ENCODE measurements around the gene MINK1.

The MINK1 gene

DNA sequence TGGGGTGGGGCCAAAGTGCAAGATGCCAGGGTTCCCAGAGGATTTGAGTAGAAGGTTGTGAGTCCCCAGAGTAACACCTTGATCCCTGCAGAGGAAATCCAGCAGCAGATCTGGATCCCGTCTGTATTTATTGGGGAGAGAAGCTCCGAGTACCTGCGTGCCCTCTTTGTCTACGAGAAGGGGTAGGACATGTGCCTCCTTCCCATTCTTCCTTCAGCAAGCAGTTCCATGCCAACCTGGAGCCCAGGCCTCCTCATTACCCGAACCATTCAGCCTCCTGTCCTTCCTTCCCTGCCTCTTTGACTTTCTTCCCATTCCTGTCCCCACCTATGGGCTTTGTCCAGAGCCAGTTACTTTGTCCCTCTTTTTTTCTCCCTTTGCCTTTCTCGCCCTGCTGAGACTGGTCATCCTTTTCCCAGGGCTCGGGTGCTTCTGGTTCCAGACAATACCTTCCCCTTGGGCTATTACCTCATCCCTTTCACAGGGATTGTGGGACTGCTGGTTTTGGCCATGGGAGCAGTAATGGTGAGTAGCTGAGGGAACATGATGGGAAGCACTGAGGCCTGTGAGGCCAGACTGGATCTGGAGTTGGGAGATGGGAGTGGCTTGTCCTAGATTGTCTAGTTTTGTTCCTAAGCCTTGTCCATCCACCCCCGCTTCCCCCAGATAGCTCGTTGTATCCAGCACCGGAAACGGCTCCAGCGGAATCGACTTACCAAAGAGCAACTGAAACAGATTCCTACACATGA is 109.8 kb downstream of the MINK1 start:
- CTCF ChIA-PET = interaction anchor here (1.4 kb wide), 1 partner anchor 10 kb away, joined by 3 read pairs; no protein-coding TSS in a partner anchor
- POLR2A ChIA-PET = interaction anchor here (0.6 to 0.8 kb wide), 2 partner anchors 25 to 1157 kb away, joined by 3 to 5 read pairs; partner anchors contain the start of gene SPAG7
- TF ChIP-seq CTCF (IDR thresholded peaks at IDR 0.05; ENCODE audit: control extremely low read depth, extremely low read depth, low read depth, missing control alignments) = no peak
- no peak for DNase-seq (ENCODE audit: extremely low spot score)

- ChIA-PET POLR2A (interaction anchor here (1.1 kb wide), 1 partner anchor 23 kb away, joined by 6 read pairs; the partner anchor contains the start of gene SPAG7), CTCF (no interaction called here)
- TF ChIP-seq CTCF (IDR thresholded peaks at IDR 0.05; ENCODE audit: control extremely low read depth, extremely low read depth, low read depth, missing control alignments) = no peak
- no peak for DNase-seq (ENCODE audit: extremely low spot score)
Measured at GRCh38 chr17:4944163-4944553, 111.0 kb downstream of the MINK1 start.

DNA sequence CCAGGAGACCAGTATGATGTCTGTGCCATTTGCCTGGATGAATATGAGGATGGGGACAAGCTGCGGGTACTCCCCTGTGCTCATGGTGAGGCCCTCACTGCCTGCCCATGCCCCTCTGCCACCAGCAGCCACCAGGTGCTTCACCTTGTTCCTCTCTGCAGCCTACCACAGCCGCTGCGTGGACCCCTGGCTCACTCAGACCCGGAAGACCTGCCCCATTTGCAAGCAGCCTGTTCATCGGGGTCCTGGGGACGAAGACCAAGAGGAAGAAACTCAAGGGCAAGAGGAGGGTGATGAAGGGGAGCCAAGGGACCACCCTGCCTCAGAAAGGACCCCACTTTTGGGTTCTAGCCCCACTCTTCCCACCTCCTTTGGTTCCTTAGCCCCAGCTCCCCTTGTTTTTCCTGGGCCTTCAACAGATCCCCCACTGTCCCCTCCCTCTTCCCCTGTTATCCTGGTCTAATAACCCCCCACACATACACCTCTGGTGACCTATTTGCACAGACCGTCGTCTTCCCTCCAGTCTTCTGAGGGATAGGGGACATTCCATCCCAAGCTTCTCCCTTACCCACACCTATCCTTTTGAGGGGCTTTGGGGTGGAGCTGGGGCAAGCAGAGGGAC is 111.5 kb downstream of the MINK1 start:
- ChIA-PET POLR2A (interaction anchor here (1.1 kb wide), 1 partner anchor 23 kb away, joined by 6 read pairs; the partner anchor contains the start of gene SPAG7), CTCF (interaction anchor here (1.1 kb wide), 1 partner anchor 86 kb away, joined by 3 read pairs; no protein-coding TSS in a partner anchor)
- no peak for DNase-seq (ENCODE audit: extremely low spot score)
- TF ChIP-seq CTCF (IDR thresholded peaks at IDR 0.05; ENCODE audit: control extremely low read depth, extremely low read depth, low read depth, missing control alignments) = no peak

DNA sequence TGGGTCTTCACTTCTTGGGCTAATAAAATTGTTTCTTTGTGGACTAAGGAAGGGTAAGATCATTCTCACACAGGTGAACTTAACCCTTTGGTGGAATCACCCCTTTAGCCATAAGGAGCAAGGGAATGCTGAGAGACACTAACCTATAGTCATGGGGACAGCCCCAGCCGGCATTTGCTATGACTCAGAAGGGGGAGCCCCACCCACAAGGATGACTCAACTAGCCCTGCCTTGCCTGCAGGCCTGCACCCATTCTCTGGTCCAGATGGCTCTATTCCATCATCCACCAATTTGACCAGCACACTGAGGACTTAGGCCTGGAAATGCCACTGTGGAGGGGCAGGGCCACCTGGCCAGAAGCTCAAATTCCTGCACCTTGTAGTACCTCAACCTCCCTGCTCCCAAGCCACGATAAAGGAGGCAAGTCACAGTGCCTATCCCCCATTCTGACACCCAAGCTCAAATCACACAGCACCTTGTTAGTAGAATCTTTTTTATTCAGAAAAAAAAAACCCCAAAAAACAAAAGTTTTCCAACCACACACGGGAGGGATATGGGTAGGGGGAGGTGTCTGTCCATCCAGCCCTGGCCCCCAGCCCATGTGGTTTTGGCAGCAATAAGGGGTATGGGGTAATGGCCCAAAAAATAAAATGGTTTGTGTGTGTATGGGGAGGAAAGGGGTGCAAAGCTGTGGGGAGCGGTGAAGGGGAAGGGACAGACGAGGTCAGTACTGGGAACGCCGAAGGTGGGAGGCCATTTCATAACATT is 112.2 kb downstream of the MINK1 start:
- CTCF ChIA-PET = interaction anchor here (1.1 to 4.0 kb wide), 4 partner anchors 11 to 85 kb away, joined by 3 to 11 read pairs (median 6); partner anchors contain the start of genes INCA1 and KIF1C
- POLR2A ChIA-PET = interaction anchor here (1.1 kb wide), 1 partner anchor 22 kb away, joined by 6 read pairs; the partner anchor contains the start of gene SPAG7

GRCh38 chr17:4945944-4946280 is 112.8 kb downstream of the MINK1 start:
- CTCF ChIA-PET = interaction anchor here (1.1 to 4.0 kb wide), 4 partner anchors 11 to 85 kb away, joined by 3 to 11 read pairs (median 6); partner anchors contain the start of genes INCA1 and KIF1C
- DNase-seq (ENCODE audit: extremely low spot score) = no peak
- POLR2A ChIA-PET = no interaction called here
- TF ChIP-seq CTCF (IDR thresholded peaks at IDR 0.05; ENCODE audit: control extremely low read depth, extremely low read depth, low read depth, missing control alignments) = no peak

More for the DNA sequence above, 112.2 kb downstream of the MINK1 start:
- DNase-seq (ENCODE audit: extremely low spot score) = peak; percentile 75
- TF ChIP-seq CTCF (IDR thresholded peaks at IDR 0.05; ENCODE audit: control extremely low read depth, extremely low read depth, low read depth, missing control alignments) = no peak

Measured in GM10248 (cell line).